Activated naive CD8-positive, alpha-beta T cell treated with anti-CD3 and anti-CD28 coated beads, Interleukin-2, amount 50 U/mL, for 24 hours (primary cell): ENCODE results near the gene ACTR3C.

Experiments
- ATAC-seq: fragments of 150-1000 bp; cut with Tn5 transposase; one replicate; pipeline ENCODE4 v1.10.0; 2021
- DNase-seq: peaks from one replicate; pipeline ENCODE4 v3.0.0; 2021
- H3K27ac Mint-ChIP-seq: one replicate; pipeline ENCODE4 v1.8.0; 2021; ENCODE audit warnings: mild to moderate bottlenecking, mixed read lengths
- H3K27me3 Mint-ChIP-seq: one replicate; pipeline ENCODE4 v1.8.0; 2021; ENCODE audit warnings: mixed read lengths
- H3K36me3 Mint-ChIP-seq: one replicate; pipeline ENCODE4 v1.8.0; 2021; ENCODE audit warnings: low read depth, mixed read lengths
- H3K4me1 Mint-ChIP-seq: one replicate; pipeline ENCODE4 v1.8.0; 2021; ENCODE audit warnings: mixed read lengths
- H3K4me3 Mint-ChIP-seq: one replicate; pipeline ENCODE4 v1.8.0; 2021; ENCODE audit warnings: mild to moderate bottlenecking, moderate library complexity, mixed read lengths
- H3K9me3 Mint-ChIP-seq: one replicate; pipeline ENCODE4 v1.8.0; 2021; ENCODE audit warnings: mixed read lengths

ACTR3C gene

DNA sequence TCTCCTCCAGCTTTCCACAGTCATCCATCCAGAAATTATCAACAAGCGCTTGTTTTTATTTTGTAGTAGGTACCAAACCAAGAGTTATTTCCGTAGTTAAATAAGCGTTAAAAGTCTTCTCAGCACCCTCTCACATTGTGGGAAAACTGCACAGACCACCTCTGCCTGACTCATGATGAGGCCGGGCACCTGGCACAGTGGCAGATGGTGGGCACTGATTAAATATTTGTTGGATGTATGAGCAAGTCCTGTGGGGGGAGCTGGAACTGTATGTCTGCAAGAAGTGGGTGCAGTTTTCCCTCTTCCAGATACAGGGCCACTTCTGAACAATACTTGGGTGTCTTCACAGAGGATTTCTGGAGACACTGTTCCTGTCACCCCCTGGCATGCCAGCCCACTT, 40.0 kb upstream of the ACTR3C start:
- peaks cover 2% of the 10 kb centered on the region for H3K36me3 Mint-ChIP-seq
- H3K4me3 Mint-ChIP-seq, result no peak overlapping the region
- H3K4me1 Mint-ChIP-seq, result peaks cover 49% of the 10 kb centered on the region
- no peak overlapping the region for H3K27ac Mint-ChIP-seq
- ATAC-seq, result no peak
- no peaks in the 10 kb centered on the region for H3K9me3 Mint-ChIP-seq
- no peak for DNase-seq
- no peaks in the 10 kb centered on the region for H3K27me3 Mint-ChIP-seq

DNA sequence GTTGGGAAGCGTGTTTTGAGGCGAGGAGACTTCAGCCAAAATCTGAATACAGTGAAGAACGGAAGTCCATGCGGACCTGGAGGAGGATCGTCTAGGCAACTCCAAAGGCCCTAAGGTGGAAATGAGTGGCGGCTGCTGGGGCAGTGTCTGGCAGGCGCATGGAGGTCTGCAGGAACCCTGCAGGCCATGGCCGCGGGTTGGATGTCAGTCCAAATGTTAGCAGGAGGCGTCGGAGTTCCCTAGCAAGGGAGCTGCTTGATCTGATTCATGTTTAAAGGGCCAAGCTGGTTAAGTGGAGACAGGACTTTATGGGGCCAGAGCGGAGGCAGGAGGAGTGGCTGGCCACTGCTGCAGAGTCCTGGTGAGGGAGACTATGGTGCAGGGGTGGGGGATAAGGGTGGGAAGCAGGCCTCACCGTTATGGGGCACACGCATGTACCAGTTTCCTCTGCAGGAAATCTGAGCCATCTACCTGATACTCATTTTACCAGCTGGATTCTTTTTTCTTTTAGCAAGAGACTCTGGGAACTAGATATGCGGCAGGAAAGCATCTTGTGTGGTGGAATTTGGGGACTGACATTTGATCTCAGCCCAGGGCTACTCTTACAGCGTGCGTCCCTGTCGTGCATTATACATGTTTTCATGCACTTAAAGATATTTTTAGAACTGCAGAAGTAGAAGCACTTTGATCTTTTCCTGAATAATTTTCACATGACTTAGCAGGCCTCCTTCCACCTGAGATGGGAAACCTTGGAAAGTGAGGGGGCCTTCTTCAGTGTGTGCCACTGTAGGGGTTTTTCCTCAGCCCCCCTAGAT, 38.7 kb upstream of the ACTR3C start:
- no peaks in the 10 kb centered on the region for H3K27me3 Mint-ChIP-seq
- H3K9me3 Mint-ChIP-seq, result no peaks in the 10 kb centered on the region
- H3K27ac Mint-ChIP-seq, result no peak overlapping the region
- H3K36me3 Mint-ChIP-seq, result no peaks in the 10 kb centered on the region
- ATAC-seq (no peak), DNase-seq (no peak)
- H3K4me3 Mint-ChIP-seq, result no peak overlapping the region
- peaks cover 52% of the 10 kb centered on the region for H3K4me1 Mint-ChIP-seq

DNA sequence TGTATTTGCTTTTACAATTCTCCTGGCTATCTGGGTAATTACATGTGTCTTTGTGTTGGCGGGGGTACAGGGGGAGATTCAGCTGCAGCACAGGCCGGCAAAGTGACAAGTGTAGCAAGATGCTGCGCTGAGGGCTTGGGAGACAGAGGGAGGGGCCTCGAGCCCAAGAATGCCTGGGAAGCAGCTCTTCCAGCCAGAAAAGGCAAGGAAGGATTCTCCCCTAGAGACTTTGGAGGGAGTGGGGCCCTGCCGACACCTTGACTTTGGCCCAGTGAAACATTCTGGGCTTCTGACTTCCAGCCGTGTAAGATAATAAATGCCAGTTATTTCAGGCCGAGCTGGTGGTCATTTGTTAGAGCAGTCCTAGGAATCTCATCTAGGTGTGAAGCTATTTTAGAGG, 38.1 kb upstream of the ACTR3C start:
- H3K27ac Mint-ChIP-seq, result no peak overlapping the region
- no peaks in the 10 kb centered on the region for H3K36me3 Mint-ChIP-seq
- no peak for ATAC-seq
- no peak overlapping the region for H3K4me3 Mint-ChIP-seq
- no peaks in the 10 kb centered on the region for H3K27me3 Mint-ChIP-seq
- no peaks in the 10 kb centered on the region for H3K9me3 Mint-ChIP-seq
- peaks cover 55% of the 10 kb centered on the region for H3K4me1 Mint-ChIP-seq
- DNase-seq, result no peak

DNA sequence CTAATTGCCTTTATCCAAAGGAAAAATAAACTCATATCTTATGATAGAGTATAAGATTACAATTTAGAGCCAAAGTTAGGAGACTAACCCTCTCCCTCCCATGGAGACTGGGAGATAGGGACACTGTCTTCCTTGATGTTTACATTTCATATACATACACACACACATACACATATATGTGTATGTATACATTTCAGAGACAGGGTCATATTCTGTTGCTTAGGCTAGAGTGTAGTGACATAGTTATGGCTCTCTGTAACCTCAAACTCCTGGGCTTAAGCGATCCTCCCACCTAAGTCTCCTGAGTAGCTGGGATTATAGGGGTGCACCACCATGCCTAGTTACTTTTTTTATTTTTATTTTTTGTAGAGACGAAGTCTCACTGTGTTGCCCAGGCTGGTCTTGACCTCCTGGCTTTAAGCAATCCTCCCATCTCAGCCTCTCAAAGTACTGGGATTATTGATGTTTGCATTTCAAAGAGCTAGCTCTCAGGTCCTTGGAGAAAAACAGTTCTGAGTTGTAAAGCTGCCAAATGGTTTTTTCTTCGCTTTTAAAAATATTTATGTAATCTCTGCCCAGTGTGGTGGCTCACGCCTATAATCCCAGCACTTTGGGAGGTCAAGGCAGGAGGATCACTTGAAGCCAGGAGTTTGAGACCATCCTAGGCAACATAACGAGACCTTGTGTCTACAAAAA, 37.2 kb upstream of the ACTR3C start:
- ATAC-seq (no peak), DNase-seq (no peak)
- no peaks in the 10 kb centered on the region for H3K9me3 Mint-ChIP-seq
- no peaks in the 10 kb centered on the region for H3K27me3 Mint-ChIP-seq
- no peak overlapping the region for H3K4me3 Mint-ChIP-seq
- no peaks in the 10 kb centered on the region for H3K36me3 Mint-ChIP-seq
- peaks cover 48% of the 10 kb centered on the region for H3K4me1 Mint-ChIP-seq
- peak overlapping the region; percentile 36 for H3K27ac Mint-ChIP-seq

DNA sequence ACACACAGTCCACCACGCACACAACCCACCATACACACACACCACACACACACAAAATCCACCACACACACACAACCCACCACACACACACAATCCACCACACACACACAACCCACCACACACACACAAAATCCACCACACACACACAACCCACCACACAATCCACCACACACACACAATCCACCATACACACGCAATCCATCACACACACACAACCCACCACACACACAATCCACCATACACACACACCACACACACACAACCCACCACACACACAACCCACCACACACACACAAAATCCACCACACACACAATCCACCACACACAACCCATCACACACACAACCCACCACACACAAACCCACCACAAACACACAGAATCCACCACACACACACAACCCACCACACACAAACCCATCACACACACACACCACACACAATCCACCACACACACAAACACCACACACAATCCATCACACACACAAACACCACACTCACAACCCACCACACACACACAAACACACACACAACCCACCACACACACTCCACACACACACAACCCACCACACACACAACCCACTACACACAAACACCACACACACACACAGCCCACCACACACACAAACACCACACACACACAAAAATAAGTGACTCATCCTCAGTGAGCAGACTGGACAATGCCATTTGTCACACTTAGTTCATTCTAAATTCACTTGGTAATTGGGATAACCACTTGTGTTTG, 36.4 kb upstream of the ACTR3C start:
- Mint-ChIP-seq H3K27me3 (no peaks in the 10 kb centered on the region), H3K36me3 (no peaks in the 10 kb centered on the region), H3K4me1 (peaks cover 46% of the 10 kb centered on the region), H3K9me3 (no peaks in the 10 kb centered on the region), H3K27ac (peak overlapping the region; percentile 36), H3K4me3 (peak overlapping the region; percentile 2)
- ATAC-seq, result no peak
- DNase-seq, result no peak

DNA sequence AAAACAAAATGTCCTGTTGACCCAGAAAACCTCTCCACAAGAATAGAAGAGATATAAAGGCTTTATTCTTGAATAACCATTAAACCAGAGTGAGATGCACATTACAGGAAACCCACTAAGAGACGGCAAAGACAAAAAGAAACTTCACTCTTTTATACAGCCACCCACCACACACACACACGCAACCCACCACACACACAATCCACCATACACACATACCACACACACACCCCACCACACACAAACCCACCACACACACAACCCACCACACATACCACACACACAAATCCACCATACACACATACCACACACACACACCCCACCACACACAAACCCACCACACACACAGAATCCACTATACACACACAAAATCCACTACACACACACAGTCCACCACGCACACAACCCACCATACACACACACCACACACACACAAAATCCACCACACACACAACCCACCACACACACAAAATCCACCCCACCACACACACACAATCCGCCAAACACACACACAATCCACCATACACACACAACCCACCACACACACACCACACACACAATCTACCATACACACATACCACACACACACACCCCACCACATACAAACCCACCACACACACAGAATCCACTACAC, 35.8 kb upstream of the ACTR3C start:
- peaks cover 44% of the 10 kb centered on the region for H3K4me1 Mint-ChIP-seq
- H3K4me3 Mint-ChIP-seq, result no peak overlapping the region
- no peaks in the 10 kb centered on the region for H3K27me3 Mint-ChIP-seq
- no peaks in the 10 kb centered on the region for H3K36me3 Mint-ChIP-seq
- DNase-seq (no peak), ATAC-seq (no peak)
- H3K9me3 Mint-ChIP-seq, result no peaks in the 10 kb centered on the region
- H3K27ac Mint-ChIP-seq, result no peak overlapping the region

DNA sequence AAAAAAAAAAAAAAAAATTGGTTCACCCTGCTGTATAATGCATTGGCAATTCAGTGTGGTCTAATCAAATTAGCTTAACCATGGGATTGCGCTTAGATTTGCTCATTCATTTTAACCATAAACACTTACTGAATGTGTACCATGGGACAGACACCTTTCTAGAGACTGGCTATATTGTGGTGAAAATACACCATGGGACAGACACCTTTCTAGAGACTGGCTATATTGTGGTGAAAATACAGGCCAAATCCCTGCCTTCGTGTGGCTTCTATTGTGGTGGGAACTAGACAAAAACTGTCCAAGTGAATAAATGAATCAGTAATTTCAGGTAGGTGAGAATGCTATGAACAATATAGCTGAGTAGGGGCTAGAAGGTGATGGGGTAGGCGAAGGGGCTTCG, 35.1 kb upstream of the ACTR3C start:
- Mint-ChIP-seq H3K27ac (peak overlapping the region; percentile 84), H3K9me3 (no peaks in the 10 kb centered on the region), H3K4me1 (peaks cover 40% of the 10 kb centered on the region), H3K4me3 (no peak overlapping the region), H3K27me3 (no peaks in the 10 kb centered on the region), H3K36me3 (no peaks in the 10 kb centered on the region)
- peak; percentile 47 for ATAC-seq
- DNase-seq, result no peak

DNA sequence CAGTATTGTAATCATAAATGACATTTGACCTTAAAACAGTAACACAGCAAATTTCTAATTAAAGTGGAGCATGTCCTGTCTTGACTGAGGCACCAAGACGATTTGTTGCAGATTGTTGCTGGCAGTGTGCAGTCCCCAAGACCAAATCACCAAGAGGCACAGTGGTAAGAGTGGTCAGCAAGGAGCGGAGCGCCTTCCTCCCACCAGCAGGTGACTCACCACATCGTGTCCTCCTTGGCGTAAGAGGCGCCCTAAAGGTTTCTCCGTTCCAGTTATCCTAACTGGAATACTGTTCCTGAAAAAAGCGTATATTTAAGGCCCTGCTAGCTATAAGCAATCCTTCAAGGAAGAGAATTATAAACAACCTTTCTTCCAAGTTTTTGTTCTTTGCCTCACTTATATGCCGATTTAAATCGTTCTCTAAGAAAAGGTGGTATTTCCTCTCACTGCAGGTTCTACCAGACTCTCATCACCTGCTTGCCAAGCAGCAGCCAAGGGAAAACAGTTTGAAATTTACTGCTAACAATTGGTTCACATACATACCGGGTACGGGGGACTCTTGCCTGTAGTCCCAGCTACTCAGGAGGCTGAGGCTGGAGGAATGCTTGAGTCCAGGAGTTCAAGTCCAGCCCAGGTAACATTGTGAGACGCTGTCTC, 34.6 kb upstream of the ACTR3C start:
- Mint-ChIP-seq H3K36me3 (no peaks in the 10 kb centered on the region), H3K27ac (peak overlapping the region; percentile 84), H3K4me1 (peaks cover 40% of the 10 kb centered on the region), H3K9me3 (no peaks in the 10 kb centered on the region), H3K4me3 (peak overlapping the region; percentile 63), H3K27me3 (no peaks in the 10 kb centered on the region)
- DNase-seq (no peak), ATAC-seq (no peak)

DNA sequence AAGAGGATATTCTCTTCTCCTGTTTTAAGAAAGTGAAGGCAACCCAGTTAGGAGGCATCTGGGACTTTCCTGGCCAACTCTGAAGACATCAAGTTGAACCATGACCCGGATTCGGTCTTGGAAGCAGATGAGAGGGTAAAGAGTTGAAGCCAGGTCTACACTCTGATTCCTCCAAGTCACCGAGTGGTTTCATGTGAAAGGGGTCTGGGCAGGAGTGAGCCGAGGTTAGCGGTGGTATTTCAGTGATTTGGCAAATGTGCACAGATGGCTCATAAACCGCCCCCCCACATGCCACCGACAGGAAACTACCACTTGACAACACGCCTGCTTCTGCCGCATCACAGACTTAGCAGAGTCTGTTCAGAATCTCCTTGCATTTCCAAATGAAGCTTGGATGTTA, 33.9 kb upstream of the ACTR3C start:
- Mint-ChIP-seq H3K36me3 (no peaks in the 10 kb centered on the region), H3K27me3 (no peaks in the 10 kb centered on the region), H3K4me1 (peaks cover 40% of the 10 kb centered on the region), H3K9me3 (no peaks in the 10 kb centered on the region), H3K27ac (peak overlapping the region; percentile 84), H3K4me3 (peak overlapping the region; percentile 63)
- DNase-seq (peak; percentile 71), ATAC-seq (peak; percentile 82)

DNA sequence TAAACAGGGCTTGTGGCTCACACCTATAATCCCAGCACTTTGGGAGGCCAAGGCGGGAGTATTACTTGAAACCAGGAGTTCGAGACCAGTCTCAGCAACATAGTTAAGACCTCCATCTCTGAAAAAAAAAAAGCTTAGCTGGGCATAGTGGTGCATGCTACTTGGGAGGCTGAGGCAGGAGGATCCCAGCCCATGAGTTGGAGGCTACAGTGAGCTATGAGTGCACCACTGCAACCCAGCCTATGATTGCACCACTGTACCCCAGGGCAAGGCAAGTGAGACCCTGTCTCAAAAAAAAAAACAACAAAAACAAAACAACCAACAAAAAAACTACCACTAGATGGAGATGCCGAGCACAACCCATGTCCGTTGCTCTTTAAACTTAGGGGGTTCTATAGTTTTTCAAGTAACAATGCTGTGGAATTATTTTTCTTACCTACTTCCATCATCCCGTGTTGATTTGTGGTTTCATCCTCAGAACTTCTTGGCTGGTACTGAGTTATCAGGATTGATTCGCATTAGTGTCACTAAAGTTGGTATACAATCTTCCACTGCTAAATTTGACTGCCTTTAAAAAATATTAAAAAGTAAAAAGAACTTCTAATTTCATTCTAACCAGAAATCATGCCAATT, 33.0 kb upstream of the ACTR3C start:
- H3K4me3 Mint-ChIP-seq, result no peak overlapping the region
- H3K27ac Mint-ChIP-seq, result no peak overlapping the region
- no peaks in the 10 kb centered on the region for H3K27me3 Mint-ChIP-seq
- ATAC-seq (no peak), DNase-seq (no peak)
- no peaks in the 10 kb centered on the region for H3K9me3 Mint-ChIP-seq
- H3K36me3 Mint-ChIP-seq, result no peaks in the 10 kb centered on the region
- H3K4me1 Mint-ChIP-seq, result peaks cover 40% of the 10 kb centered on the region

DNA sequence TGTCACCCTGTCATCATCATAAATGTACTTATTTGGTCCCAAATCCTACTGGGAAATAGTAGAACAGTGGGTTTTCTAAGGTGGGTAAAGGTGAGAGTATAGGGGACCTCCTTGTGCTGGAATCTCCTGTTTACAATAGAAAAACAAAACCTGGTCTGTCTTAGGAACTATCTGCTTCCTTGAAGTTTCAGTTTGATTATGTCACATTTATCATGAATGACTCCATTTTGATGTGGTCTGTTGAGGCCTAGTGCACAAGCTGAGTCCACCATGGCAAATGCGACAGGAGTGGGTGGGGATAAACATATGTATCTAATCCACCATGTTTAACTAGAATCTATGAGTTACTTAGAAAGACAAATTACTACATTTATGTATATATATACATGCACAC, 32.3 kb upstream of the ACTR3C start:
- Mint-ChIP-seq H3K4me1 (peaks cover 40% of the 10 kb centered on the region), H3K27me3 (no peaks in the 10 kb centered on the region), H3K4me3 (no peak overlapping the region), H3K9me3 (no peaks in the 10 kb centered on the region), H3K27ac (no peak overlapping the region), H3K36me3 (no peaks in the 10 kb centered on the region)
- DNase-seq (no peak), ATAC-seq (no peak)

DNA sequence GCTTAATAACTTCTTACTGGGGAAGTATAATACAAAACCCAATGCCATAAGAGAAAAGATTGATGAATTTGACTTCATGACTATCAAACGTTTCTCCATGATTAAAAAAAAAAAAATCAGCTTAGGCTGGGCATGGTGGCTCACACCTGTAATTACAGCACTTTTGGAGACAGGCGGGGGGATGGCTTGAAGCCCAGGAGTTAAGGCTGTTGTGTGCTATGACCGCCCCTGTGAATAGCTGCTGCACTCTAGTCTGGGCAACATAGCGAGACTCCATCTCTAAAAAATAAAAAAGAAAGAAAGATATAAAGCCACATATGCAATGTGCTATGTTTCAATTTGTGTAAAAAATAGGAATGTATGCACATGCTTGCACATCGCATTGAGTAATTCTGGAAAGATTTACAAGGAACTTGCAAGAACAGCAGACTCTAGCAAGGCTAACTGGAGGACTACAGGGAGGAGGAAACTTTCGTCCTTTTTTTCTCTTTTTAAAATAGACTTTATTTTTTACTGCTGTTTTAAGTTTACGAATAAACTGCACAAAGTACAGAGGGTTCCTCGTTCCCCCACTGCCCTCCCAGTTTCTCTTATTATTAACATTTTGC, 28.3 kb upstream of the ACTR3C start:
- no peak for DNase-seq
- peaks cover 7% of the 10 kb centered on the region for H3K4me1 Mint-ChIP-seq

DNA sequence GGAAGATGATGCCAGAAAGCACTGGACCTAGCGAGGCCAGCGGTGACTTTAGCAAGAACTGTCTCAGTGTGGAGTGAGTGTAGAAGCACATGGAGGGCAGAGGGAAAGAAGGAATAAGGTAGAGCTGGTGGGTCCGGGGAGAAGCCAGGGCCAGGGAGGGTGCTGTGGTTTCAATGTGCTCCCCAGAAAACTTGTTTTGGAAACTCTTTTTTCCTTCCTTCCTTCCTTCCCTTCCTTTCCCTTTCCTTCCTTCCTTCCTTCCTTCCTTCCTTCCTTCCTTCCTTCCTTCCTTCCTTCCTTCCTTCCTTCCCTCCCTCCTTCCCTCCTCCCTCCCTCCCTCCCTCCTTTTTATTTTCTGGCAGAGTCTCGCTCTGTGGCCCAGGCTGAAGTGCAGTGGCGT, 23.6 kb upstream of the ACTR3C start:
- DNase-seq, result no peak
- Mint-ChIP-seq H3K27ac (no peak overlapping the region), H3K27me3 (peaks cover 29% of the 10 kb centered on the region), H3K36me3 (no peaks in the 10 kb centered on the region), H3K4me1 (no peaks in the 10 kb centered on the region), H3K4me3 (no peak overlapping the region), H3K9me3 (no peaks in the 10 kb centered on the region)
- ATAC-seq, result no peak

More for the DNA sequence above, 28.3 kb upstream of the ACTR3C start:
- Mint-ChIP-seq H3K27me3 (peaks cover 4% of the 10 kb centered on the region), H3K27ac (no peak overlapping the region), H3K36me3 (no peaks in the 10 kb centered on the region), H3K4me3 (no peak overlapping the region), H3K9me3 (no peaks in the 10 kb centered on the region)
- no peak for ATAC-seq
